WTC11 (cell line): ENCODE data around the gene ADAM12. TPM values are rescaled to one million over a fixed set of nuclear protein-coding genes. Genes with fewer than 3 reads are reported as not detected.

Experiments used
- ATAC-seq: fragments of 200-7000 bp; cut with Tn5 transposase; 2 replicates; pipeline ENCODE4 v1.10.0; 2021; ENCODE audit warnings: mild to moderate bottlenecking, moderate library complexity
- CTCF ChIA-PET: fragments of 300-600 bp; sonication (Branson Sonifier 250); formaldehyde crosslinking; loops from one replicate; lab custom pipeline; 2021; ENCODE audit warnings: antibody characterized with exemption; lab: Charles Lee
- POLR2A ChIA-PET: fragments of 350-600 bp; sonication (Branson Sonifier 250); formaldehyde crosslinking; loops from one replicate; lab custom pipeline; 2021; ENCODE audit warnings: antibody characterized with exemption; lab: Charles Lee
- DNase-seq: peaks from one replicate; pipeline ENCODE4 v3.0.0; 2021; ENCODE audit warnings: low spot score
- H3K27ac Mint-ChIP-seq: 2 replicates; pipeline ENCODE4 v1.8.0; 2021; ENCODE audit warnings: mixed read lengths
- H3K27me3 Mint-ChIP-seq: 2 replicates; pipeline ENCODE4 v1.8.0; 2021; ENCODE audit warnings: low read depth, mild to moderate bottlenecking, moderate library complexity, mixed read lengths
- H3K36me3 Mint-ChIP-seq: 2 replicates; pipeline ENCODE4 v1.8.0; 2021; ENCODE audit warnings: mixed read lengths
- H3K4me1 Mint-ChIP-seq: 2 replicates; pipeline ENCODE4 v1.8.0; 2022; ENCODE audit warnings: mixed read lengths
- H3K4me3 Mint-ChIP-seq: 2 replicates; pipeline ENCODE4 v1.8.0; 2021; ENCODE audit warnings: mild to moderate bottlenecking, moderate library complexity, mixed read lengths
- H3K9me3 Mint-ChIP-seq: 2 replicates; pipeline ENCODE4 v1.8.0; 2021; ENCODE audit warnings: mixed read lengths
- ARID4B ChIP-seq: sonication (generic); formaldehyde crosslinking; IDR thresholded peaks from 2 replicates; pipeline ENCODE4 v1.8.0; 2023; ENCODE audit warnings: missing genetic modification reagents, mild to moderate bottlenecking, borderline replicate concordance
- ATF3 ChIP-seq: sonication (generic); formaldehyde crosslinking; conservative IDR thresholded peaks from 2 replicates; pipeline ENCODE4 v1.8.1; 2022; ENCODE audit warnings: mild to moderate bottlenecking, missing genetic modification reagents
- ATF6 ChIP-seq: sonication (generic); formaldehyde crosslinking; IDR thresholded peaks from 2 replicates; pipeline ENCODE4 v1.8.1; 2023; ENCODE audit warnings: mild to moderate bottlenecking, missing genetic modification reagents
- FOXK1 ChIP-seq: sonication (generic); formaldehyde crosslinking; IDR thresholded peaks from 2 replicates; pipeline ENCODE4 v1.8.0; 2022; ENCODE audit warnings: mild to moderate bottlenecking, moderate library complexity, missing genetic modification reagents
- HMGA2 ChIP-seq: fragments of 250-450 bp; sonication (Bioruptor Pico); IDR thresholded peaks from 2 replicates; pipeline ENCODE4 v1.4.0; 2021; ENCODE audit warnings: mild to moderate bottlenecking, moderate library complexity
- MXD4 ChIP-seq: fragments of 250-450 bp; sonication (Bioruptor Pico); IDR thresholded peaks from 2 replicates; pipeline ENCODE4 v1.8.0; 2021; ENCODE audit warnings: mild to moderate bottlenecking, moderate library complexity, borderline replicate concordance
- NFE2L1 ChIP-seq: sonication (generic); formaldehyde crosslinking; IDR thresholded peaks from 2 replicates; pipeline ENCODE4 v1.8.1; 2023; ENCODE audit warnings: missing genetic modification reagents
- NR1H2 ChIP-seq: sonication (generic); formaldehyde crosslinking; IDR thresholded peaks from 2 replicates; pipeline ENCODE4 v1.9.0; 2021; ENCODE audit warnings: mild to moderate bottlenecking, moderate library complexity, missing genetic modification reagents
- NR2C2 ChIP-seq: sonication (generic); formaldehyde crosslinking; IDR thresholded peaks from 2 replicates; pipeline ENCODE4 v1.8.0; 2022; ENCODE audit warnings: mild to moderate bottlenecking, missing genetic modification reagents
- RELA ChIP-seq: sonication (generic); formaldehyde crosslinking; IDR thresholded peaks from 2 replicates; pipeline ENCODE4 v1.8.1; 2022; ENCODE audit warnings: missing genetic modification reagents, mild to moderate bottlenecking, borderline replicate concordance
- SOX15 ChIP-seq: fragments of 250-450 bp; sonication (Bioruptor Pico); IDR thresholded peaks from 2 replicates; pipeline ENCODE4 v1.9.0; 2021; ENCODE audit warnings: mild to moderate bottlenecking
- SP1 ChIP-seq: sonication (generic); formaldehyde crosslinking; conservative IDR thresholded peaks from 2 replicates; pipeline ENCODE4 v1.8.1; 2022; ENCODE audit warnings: missing genetic modification reagents
- TEAD1 ChIP-seq: sonication (generic); formaldehyde crosslinking; IDR thresholded peaks from 2 replicates; pipeline ENCODE4 v1.8.0; 2022; ENCODE audit warnings: mild to moderate bottlenecking, missing genetic modification reagents
- ZNF121 ChIP-seq: sonication (generic); formaldehyde crosslinking; IDR thresholded peaks from 2 replicates; pipeline ENCODE4 v1.8.0; 2023; ENCODE audit warnings: missing genetic modification reagents
- ZNF219 ChIP-seq: sonication (generic); formaldehyde crosslinking; IDR thresholded peaks from 2 replicates; pipeline ENCODE4 v1.8.0; 2023; ENCODE audit warnings: missing genetic modification reagents, mild to moderate bottlenecking, borderline replicate concordance
- ZNF423 ChIP-seq: fragments of 250-450 bp; sonication (Bioruptor Pico); IDR thresholded peaks from 2 replicates; pipeline ENCODE4 v2.1.2; 2022; ENCODE audit warnings: mild to moderate bottlenecking, moderate library complexity
- total RNA-seq: library from RNA; stranded (reverse); gene quantifications from 3 replicates; pipeline ENCODE4 v1.2.3, GENCODE V29; 2021
- TF ChIP-seq, protein P1 (sequence below): sonication (generic); formaldehyde crosslinking; IDR thresholded peaks from 2 replicates; pipeline ENCODE4 v1.8.1; 2023; ENCODE audit warnings: mild to moderate bottlenecking, missing genetic modification reagents, moderate library complexity
- TF ChIP-seq, protein P2 (sequence below): sonication (generic); formaldehyde crosslinking; IDR thresholded peaks from 2 replicates; pipeline ENCODE4 v1.8.1; 2022; ENCODE audit warnings: missing genetic modification reagents, borderline replicate concordance
- TF ChIP-seq, protein P3 (sequence below): sonication (generic); formaldehyde crosslinking; IDR thresholded peaks from 2 replicates; pipeline ENCODE4 v1.8.0; 2022; ENCODE audit warnings: missing genetic modification reagents

The ADAM12 gene
- total RNA-seq, 1 experiment from 2014 or later, result 0.22 TPM

GRCh38 chr10:125990974-125991373, 397.3 kb downstream of the ADAM12 start:
- no peak for DNase-seq
- CTCF ChIA-PET, result no interaction called here
- Mint-ChIP-seq H3K27me3 (no peaks in the 10 kb centered on the region), H3K4me1 (no peaks in the 10 kb centered on the region), H3K36me3 (no peaks in the 10 kb centered on the region), H3K4me3 (no peak overlapping the region), H3K9me3 (peaks cover 11% of the 10 kb centered on the region), H3K27ac (no peak overlapping the region)
- ATAC-seq, result no peak
- TF ChIP-seq HMGA2 (CRISPR knock-in tag) (no peak), ARID4B (CRISPR knock-in tag) (no peak), ZNF121 (CRISPR knock-in tag) (no peak), SP1 (CRISPR knock-in tag) (no peak), TEAD1 (no peak), ATF6 (CRISPR knock-in tag) (no peak), ZNF219 (CRISPR knock-in tag) (no peak), SOX15 (CRISPR knock-in tag) (no peak), NFE2L1 (CRISPR knock-in tag) (no peak)
- POLR2A ChIA-PET, result no interaction called here

- TF ChIP-seq NR1H2 (CRISPR knock-in tag), result no peak
- TF ChIP-seq ZNF423 (CRISPR knock-in tag), result no peak
- TF ChIP-seq, all 79 proteins: peak for 0
- Mint-ChIP-seq H3K4me3 (no peak overlapping the region), H3K27me3 (no peaks in the 10 kb centered on the region), H3K4me1 (no peaks in the 10 kb centered on the region), H3K36me3 (no peaks in the 10 kb centered on the region), H3K27ac (no peak overlapping the region), H3K9me3 (peaks cover 11% of the 10 kb centered on the region)
- ATAC-seq (no peak), DNase-seq (no peak)
- ChIA-PET CTCF (no interaction called here), POLR2A (no interaction called here)
These were observed 398.5 kb downstream of the ADAM12 start for GRCh38 chr10:125989791-125990190.

DNA sequence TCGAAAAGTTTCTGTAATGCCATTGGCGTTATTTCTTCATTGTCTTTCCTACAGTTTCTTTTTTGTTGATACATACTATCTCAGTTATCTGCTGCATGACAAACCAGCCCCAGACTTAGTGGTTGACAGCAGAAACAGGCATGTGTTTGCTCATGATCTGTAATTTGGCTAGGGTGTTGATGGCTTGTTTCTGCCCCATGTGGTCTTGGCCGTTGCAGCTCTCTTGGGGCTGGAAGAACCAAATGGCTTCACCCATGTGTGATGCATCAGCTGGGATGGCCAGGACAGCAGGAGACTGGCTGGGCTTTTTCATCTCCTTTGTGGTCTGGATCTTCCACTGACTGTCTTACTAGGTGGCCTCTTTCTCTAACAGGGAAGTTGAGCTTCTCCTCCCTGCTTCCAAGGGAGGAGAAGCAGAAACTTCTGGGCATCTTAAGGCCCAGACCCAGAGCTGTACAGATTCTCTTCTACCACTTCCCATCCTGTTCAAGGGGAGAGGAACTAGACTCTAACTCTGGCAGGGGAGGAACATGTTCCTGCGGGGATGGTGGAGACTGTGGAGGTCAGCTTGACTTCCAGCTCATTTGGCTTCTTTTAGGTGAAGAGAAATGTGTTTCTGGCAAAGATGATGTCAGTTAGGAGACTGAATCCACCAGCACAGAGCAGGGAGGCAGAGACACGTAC, 402.6 kb downstream of the ADAM12 start:
- no peaks in the 10 kb centered on the region for H3K36me3 Mint-ChIP-seq
- ATAC-seq (no peak), DNase-seq (no peak)
- CTCF ChIA-PET, result interaction anchor here (1.1 kb wide), 2 partner anchors 9 to 518 kb away, joined by 3 to 4 read pairs; no protein-coding TSS in a partner anchor
- POLR2A ChIA-PET, result no interaction called here
- no peaks in the 10 kb centered on the region for H3K27me3 Mint-ChIP-seq
- peaks cover 12% of the 10 kb centered on the region for H3K4me1 Mint-ChIP-seq
- H3K27ac Mint-ChIP-seq, result no peak overlapping the region
- no peak overlapping the region for H3K4me3 Mint-ChIP-seq
- peaks cover 7% of the 10 kb centered on the region for H3K9me3 Mint-ChIP-seq
- no peak for TF ChIP-seq FOXK1 (CRISPR knock-in tag)
- TF ChIP-seq ATF3 (CRISPR knock-in tag), result no peak
- no peak for TF ChIP-seq MXD4 (CRISPR knock-in tag)
- no peak for TF ChIP-seq RELA (CRISPR knock-in tag)
- TF ChIP-seq NR2C2, result no peak
- TF ChIP-seq, protein P1, sequence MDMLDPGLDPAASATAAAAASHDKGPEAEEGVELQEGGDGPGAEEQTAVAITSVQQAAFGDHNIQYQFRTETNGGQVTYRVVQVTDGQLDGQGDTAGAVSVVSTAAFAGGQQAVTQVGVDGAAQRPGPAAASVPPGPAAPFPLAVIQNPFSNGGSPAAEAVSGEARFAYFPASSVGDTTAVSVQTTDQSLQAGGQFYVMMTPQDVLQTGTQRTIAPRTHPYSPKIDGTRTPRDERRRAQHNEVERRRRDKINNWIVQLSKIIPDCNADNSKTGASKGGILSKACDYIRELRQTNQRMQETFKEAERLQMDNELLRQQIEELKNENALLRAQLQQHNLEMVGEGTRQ (CRISPR knock-in tag), result no peak
- TF ChIP-seq, protein P2, sequence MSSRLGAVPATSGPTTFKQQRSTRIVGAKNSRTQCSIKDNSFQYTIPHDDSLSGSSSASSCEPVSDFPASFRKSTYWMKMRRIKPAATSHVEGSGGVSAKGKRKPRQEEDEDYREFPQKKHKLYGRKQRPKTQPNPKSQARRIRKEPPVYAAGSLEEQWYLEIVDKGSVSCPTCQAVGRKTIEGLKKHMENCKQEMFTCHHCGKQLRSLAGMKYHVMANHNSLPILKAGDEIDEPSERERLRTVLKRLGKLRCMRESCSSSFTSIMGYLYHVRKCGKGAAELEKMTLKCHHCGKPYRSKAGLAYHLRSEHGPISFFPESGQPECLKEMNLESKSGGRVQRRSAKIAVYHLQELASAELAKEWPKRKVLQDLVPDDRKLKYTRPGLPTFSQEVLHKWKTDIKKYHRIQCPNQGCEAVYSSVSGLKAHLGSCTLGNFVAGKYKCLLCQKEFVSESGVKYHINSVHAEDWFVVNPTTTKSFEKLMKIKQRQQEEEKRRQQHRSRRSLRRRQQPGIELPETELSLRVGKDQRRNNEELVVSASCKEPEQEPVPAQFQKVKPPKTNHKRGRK (CRISPR knock-in tag), result no peak
- TF ChIP-seq, protein P3, sequence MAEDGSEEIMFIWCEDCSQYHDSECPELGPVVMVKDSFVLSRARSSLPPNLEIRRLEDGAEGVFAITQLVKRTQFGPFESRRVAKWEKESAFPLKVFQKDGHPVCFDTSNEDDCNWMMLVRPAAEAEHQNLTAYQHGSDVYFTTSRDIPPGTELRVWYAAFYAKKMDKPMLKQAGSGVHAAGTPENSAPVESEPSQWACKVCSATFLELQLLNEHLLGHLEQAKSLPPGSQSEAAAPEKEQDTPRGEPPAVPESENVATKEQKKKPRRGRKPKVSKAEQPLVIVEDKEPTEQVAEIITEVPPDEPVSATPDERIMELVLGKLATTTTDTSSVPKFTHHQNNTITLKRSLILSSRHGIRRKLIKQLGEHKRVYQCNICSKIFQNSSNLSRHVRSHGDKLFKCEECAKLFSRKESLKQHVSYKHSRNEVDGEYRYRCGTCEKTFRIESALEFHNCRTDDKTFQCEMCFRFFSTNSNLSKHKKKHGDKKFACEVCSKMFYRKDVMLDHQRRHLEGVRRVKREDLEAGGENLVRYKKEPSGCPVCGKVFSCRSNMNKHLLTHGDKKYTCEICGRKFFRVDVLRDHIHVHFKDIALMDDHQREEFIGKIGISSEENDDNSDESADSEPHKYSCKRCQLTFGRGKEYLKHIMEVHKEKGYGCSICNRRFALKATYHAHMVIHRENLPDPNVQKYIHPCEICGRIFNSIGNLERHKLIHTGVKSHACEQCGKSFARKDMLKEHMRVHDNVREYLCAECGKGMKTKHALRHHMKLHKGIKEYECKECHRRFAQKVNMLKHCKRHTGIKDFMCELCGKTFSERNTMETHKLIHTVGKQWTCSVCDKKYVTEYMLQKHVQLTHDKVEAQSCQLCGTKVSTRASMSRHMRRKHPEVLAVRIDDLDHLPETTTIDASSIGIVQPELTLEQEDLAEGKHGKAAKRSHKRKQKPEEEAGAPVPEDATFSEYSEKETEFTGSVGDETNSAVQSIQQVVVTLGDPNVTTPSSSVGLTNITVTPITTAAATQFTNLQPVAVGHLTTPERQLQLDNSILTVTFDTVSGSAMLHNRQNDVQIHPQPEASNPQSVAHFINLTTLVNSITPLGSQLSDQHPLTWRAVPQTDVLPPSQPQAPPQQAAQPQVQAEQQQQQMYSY, result no peak
